Daoy (cell line): ENCODE measurements around the gene TPGS1. TPM values are rescaled to one million over a fixed set of nuclear protein-coding genes. Genes with fewer than 3 reads are reported as not detected.

Experiments used
- DNase-seq: peaks from one replicate; pipeline ENCODE4 v3.0.0-alpha.2; 2015; ENCODE audit warnings: low read depth
- total RNA-seq: library from RNA; depleted of rRNA; stranded (reverse); fragments of >200 nt; shearing (Covaris generic); gene quantifications from 2 replicates; pipeline ENCODE4 v1.2.3, GENCODE V29; 2014

TPGS1 gene
- total RNA-seq, 1 experiment from 2014 or later: 54.9 TPM

DNA sequence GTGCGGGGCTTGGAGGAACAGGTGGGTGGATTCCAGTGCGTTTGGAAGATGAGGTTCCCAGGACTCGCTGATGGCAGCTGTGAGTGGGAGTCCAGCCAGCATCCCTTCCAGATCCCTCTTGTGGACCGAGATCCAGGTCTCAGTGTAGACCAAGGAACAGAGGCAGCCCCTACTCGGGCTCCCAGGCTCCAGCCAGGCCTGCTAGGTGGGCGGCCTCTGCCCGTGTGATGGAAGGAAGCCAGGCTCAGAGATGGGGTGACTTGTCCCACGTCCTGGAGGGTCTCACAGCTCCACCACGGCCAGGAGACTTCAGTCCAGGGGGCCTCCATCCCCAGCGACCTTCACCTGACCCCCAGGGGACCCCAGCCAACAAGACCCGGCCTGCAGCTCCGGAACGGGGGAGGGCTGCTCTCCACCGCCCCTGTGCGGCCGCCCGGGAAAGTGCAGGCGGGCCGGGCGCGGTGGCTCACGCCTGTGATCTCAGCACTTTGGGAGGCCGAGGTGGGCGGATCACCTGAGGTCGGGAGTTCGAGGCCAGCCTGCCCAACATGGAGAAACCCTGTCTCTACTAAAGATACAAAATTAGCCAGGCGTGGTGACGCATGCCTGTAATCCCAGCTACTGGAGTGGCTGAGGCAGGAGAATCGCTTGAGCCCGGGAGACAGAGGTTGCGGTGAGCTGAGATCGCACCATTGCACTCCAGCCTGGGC lies 11.7 kb upstream of the TPGS1 start:
- DNase-seq: peak; percentile 68

DNA sequence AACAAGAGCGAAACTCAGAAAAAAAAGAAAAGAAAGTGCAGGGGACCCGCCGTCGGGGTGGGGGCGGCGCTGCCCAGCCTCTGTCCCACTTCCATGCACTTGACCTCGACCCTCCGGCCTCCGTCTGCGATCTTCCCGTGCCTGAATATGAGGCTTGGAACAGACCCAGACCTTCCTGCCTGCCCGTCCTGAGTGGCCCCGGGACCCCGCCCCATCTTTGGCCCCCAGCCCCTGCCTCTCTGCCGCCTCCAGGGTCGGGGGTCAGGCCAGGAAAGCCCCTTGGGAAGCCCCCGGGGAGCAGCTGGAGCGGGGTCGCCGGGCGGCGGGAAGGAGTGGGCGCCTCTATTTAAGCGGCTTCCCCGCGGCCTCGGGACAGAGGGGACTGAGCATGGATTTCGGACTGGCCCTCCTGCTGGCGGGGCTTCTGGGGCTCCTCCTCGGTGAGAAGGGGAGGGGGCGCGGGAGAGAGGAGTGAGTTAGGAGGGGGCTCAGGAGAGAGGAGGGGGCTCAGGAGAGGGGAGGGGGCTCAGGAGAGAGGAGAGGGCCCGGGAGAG lies 11.1 kb upstream of the TPGS1 start, which contains the start of gene MADCAM1:
Gene MADCAM1 (plus strand): TSS at position 375 of the 554 bp plus-strand sequence. CDS start 14 bp downstream, at position 389.
- DNase-seq: no peak

DNA sequence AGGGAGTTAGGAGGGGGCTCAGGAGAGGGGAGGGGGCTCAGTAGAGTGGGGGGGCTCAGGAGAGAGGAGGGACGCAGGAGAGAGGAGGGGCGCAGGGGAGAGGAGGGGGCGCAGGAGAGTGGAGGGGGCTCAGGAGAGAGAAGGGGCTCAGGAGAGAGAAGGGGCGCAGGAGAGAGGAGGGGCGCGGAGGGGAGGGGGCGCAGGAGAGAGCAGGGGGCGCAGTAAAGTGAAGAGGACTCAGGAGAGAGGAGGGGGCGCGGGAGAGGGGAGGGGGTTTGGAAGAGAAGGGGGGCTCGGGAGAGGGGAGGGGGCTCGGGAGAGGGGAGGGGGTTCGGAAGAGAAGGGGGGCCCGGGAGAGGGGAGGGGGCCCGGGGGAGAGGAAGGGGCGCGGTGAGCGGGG lies 10.3 kb upstream of the TPGS1 start:
- DNase-seq: no peak

DNA sequence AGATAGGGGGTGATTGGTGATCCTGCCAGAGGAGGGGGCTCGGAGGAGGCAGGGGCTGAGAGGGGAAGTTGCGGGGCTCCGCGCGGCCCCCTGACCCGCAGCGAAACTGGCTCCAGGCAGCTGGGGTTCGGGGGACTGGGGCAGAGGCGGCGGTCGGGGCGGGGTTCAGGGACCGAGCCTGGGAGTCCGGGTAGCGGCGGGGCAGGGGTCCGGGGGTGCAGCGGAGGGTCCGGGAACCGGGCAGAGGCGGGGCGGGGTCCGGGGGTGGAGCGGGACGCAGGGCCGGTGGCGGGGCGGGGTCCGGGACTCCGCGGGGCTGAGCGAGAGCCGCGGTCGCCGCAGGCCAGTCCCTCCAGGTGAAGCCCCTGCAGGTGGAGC lies 9.8 kb upstream of the TPGS1 start:
- DNase-seq: no peak

DNA sequence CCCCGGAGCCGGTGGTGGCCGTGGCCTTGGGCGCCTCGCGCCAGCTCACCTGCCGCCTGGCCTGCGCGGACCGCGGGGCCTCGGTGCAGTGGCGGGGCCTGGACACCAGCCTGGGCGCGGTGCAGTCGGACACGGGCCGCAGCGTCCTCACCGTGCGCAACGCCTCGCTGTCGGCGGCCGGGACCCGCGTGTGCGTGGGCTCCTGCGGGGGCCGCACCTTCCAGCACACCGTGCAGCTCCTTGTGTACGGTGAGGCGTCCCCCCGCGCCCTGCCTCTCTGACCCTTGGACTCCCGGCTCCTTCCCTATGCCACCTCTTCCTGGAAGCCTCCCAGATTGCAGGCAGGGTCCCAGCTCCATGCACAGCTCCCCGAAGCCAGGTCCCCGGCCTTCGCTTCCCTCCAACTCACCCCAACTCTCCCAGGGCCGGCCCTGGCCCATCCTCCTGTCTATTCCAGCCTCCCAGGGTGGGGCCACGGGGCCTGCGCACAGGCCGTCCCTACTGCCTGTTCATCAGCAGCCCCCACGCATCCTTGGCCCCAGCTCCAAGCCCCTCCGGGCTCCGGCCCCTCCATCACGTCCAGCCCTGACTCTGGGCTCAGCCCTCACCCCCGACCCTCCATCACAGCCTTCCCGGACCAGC lies 9.3 kb upstream of the TPGS1 start:
- DNase-seq: no peak

DNA sequence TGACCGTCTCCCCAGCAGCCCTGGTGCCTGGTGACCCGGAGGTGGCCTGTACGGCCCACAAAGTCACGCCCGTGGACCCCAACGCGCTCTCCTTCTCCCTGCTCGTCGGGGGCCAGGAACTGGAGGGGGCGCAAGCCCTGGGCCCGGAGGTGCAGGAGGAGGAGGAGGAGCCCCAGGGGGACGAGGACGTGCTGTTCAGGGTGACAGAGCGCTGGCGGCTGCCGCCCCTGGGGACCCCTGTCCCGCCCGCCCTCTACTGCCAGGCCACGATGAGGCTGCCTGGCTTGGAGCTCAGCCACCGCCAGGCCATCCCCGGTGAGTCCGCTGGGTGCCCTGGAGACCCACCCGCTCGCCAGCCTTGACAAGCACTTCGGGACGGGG lies 8.8 kb upstream of the TPGS1 start:
- DNase-seq: no peak

DNA sequence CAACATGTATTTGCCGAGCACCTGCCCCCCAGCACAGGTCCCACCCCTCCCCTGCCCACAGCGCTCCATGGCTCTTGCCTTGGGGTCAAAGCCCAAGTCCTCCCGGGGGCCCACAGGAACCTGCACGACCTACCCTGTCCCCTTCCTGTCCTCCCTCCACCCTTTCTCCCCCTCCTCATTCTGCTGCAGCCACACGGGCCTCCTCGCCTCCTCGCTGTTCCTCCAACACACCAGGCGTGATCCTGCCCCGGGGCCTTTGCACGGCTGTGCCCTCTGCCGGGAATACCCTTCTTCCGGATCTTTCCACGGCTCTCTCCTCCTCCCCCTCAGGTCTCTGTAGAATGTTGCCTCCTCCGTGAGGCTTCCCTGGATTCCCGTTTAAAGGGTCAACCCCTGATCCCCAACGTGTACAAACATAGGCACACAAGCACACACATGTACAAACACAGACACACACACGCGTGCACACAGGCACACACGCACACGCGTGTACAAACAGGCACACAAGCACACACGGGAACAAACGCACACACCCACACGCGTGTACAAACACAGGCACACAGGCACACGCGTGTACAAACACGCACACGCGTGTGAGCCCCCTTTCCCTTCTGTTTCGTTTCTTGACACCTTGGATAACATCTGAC lies 8.2 kb upstream of the TPGS1 start:
- DNase-seq: no peak

DNA sequence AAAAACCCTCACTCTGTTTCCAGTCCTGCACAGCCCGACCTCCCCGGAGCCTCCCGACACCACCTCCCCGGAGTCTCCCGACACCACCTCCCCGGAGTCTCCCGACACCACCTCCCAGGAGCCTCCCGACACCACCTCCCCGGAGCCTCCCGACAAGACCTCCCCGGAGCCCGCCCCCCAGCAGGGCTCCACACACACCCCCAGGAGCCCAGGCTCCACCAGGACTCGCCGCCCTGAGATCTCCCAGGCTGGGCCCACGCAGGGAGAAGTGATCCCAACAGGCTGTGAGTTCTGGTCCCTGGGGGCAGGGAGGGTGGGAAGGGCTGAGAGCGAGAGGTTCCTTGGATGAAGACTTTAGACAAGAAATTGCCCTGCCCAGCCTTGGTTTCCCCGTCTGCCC lies 5.7 kb upstream of the TPGS1 start:
- no peak for DNase-seq

DNA sequence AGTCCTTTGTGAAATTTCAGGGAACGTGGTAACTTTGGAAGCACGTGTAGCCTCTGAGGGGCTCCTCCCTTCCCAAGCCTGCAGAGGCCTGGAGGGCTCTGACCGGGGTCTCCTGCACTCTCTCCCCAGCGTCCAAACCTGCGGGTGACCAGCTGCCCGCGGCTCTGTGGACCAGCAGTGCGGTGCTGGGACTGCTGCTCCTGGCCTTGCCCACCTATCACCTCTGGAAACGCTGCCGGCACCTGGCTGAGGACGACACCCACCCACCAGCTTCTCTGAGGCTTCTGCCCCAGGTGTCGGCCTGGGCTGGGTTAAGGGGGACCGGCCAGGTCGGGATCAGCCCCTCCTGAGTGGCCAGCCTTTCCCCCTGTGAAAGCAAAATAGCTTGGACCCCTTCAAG lies 2.7 kb upstream of the TPGS1 start:
- DNase-seq: no peak

DNA sequence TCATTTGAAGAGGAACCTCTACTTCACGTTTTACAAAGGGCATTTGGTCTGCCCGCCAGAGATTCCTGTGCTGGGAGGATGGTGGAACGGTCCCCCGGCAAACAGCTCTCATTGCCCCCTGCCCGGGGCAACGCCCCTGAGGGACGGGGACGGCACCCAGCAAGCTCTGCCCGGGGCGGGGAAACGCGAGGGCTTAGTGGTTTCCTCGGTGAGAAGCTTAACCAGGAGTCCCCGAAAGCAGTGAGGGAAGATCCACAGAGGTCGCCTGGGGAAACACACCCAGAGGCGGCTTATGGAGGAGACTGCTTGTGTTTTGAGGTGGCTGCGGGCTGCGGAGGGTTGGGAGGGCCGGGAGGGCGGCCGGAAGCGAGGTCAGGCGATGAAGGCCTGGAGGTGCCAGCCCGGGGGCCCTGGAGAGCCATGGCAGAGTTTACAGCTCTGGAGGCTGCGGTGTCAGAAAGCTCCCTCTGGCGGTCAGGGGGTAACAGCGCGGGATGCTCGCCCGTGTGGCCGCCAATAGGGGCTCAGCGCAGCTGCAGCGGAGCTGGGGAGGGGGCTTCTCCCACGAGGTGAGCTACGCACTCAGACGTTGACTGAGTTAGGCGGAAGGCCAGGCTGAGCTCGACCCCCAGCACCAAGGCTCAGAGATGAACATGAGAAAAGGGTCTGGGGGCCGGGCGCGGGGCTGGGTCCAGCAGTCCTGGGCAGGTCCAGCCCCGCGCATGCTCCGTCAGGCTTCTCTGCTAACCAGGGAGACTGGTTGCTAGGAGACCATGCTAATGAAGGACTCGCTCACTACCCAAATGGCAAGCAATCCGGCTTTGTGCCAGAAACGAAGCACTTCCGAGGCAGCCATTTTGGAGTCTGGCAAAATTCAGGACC lies 652 bp upstream of the TPGS1 start:
- peak; percentile 99 for DNase-seq

DNA sequence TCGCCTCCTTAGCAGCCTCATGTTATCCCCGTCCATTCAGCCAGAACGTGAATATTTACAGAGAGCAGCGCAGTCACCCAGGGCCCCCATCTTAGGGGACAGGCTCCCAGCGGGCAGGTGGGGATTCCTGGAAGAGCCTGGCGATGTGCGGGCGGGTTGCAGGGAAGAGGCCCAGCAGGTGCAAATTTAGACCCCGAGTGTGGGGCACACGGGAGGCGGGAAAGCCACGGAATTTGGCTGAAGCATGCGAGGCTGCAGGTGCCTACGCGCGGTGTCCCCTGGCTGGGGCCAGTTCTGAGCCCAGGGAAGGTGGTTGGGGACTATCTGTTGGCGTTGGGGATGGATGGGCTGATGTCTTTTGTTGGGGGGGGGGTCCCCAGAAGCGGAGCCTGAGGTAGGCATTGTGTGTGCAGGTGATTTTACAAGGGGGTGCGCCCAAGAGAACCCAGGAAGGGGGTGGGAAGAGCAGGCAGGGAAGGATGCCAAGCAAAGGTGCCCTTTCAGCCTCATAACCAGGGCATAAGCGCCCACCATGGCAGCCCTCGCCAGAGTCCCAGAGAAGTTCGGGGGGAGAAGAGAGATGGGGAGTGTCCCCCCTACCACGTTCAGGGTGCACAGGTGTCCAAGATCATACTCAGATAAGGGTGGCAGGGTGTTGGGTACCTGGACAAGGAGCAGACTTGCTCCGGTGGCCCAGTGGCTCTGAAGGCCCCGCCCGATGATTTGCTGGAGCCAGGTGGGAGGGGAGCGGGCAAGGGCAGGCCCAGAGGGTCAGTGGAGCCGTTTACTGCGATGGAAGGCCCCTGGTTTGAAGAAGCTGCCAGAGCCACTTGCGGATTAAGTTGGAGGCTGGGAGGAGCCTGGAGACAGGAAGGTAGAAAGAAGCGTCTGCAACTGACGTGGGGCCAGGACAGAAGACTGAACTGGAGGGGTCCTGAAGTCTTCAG lies 1.2 kb downstream of the TPGS1 start:
- no peak for DNase-seq

DNA sequence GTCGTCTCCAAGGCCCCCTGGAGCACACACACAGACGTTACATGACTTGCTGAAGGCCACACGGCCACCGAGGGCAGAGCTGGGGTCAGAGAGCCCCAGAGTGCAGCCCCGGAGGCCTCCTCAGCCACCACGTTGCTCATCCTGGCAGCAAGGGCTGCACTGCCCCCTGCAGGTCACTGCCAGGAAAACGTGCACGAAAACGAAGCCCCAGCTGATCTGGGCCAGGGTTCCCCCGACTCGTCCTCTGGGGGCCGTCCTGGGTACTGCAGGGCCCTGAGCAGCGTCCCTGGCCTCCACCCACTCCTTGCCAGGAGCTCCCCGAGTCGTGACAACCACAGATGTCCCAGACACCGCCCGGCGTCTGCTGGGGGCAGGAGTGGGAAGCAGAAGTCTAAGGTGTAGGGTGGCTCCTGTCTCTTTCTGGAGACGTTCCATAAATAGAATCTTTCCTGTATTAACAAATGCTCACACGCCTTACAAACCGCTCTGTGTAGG lies 3.4 kb downstream of the TPGS1 start:
- peak; percentile 93 for DNase-seq

DNA sequence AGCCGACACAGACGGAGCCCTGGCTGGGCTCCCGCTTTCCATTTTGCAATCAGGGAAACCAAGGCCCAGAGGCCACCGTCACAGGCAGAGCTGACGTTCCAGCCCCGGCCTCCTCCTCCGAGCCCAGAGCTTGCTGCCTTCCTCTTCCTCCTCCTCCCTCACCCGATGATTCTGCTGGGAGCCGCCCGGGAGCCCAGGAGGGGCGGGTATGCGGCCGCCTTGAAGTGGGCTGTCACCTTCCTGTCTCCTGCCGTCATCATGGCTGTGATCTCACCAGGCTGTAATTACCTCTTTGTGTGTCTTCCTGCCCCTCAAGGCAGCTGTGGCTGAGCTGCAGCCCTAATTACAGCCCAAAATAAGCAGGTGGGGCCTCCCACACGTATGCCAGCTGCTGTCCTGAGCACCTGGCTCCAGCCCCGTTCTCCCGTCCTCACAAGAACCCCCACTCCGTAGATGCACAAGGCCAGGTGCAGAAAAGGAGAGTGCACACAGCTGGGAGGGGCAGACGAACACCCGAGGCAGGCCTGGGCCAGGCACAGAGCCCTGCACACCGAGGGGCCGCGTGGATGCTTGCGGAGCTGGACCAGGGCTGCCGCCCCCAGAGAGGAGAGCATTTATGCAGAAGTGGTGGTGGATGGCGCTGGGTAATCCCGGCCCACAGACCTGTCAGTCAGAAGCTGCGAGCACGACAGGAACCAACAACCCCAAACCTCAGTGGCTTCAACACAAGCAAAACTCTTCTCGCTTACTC lies 4.0 kb downstream of the TPGS1 start:
- DNase-seq: peak; percentile 89

DNA sequence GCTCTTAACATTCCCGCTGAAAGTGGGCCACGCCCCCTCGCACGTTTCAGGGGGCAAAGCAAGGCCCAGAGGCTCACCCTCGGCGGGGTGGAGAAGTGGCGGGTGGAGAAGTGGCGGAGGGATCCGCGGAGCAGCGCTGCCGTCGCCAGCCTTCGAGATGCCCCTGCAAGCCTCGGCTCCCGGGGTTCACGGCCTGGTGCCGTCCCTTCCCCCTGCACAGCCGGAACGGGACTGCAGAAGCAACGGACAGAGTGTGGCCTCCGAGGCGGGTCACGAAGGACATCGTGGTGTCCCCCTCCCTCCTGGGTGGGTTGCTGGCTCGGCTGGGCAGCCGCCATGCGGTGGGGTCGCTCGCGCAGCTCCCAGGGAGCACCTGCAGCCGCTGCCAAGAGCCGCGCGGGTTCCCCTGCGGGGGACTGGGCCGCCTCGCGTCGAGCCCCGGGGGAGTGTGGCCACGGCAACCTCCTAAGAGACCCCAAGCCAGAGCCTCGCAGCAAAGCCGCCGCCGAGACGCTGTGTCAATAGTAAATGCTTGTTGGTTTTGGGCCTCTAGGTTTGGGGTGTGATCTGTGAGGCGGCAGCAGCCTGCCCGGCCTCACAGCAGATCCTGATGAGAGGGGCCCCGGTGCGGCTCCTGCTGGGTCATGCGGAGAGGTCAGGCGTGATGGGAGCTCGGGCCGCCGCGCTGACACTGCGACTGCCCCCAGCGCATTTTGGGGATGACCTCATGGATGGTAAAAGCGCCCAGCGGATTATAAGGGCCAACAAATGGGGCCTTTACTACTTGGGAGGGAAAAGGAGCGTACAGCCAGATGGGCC lies 5.5 kb downstream of the TPGS1 start:
- no peak for DNase-seq

DNA sequence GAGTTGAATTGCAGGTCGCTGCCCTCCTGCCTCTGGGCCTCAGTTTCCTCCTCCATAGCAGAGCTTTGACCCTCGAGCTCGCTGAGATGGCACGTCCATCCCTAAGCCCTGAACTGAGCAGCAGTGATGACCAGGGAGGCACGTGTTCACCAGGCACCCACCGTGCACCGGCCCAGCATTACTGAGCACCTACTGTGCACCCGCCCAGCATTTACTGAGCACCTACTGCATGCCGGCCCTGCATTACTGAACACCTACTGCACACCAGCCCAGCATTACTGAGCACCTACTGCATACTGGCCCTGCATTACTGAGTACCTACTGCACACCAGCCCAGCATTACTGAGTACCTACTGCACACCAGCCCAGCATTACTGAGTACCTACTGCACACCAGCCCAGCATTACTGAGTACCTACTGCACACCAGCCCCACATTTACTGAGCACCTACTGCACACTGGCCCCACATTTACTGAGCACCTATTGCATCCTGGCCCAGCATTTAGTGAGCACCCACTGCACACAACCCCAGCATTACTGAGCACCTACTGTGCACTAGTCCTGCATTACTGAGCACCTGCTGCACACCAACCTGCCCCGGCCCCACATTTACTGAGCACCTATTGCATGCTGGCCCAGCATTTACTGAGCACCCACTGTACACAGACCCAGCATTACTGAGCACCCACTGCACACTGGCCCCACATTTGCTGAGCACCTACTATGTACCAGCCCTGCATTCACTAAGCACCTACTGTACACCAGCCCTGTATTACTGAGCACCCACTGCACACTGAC lies 6.3 kb downstream of the TPGS1 start:
- no peak for DNase-seq

DNA sequence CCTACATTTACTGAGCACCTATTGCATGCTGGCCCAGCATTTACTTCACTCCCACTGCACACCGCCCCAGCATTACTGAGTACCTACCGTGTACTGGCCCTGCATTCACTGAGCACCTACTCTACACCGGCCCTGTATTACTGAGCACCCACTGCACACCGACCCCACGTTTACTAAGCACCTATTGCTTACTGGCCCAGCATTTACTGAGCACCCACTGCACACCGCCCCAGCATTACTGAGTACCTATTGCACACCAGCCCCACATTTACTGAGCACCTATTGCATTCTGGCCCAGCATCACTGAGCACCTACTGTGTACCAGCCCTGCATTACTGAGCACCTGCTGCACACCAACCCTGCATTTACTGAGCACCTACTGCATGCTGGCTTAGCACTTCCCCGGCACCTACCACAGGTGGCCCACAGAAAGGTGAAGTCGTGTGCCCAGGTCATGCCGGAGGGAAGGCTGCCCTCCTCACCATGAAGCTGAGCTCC lies 6.9 kb downstream of the TPGS1 start:
- DNase-seq: no peak

DNA sequence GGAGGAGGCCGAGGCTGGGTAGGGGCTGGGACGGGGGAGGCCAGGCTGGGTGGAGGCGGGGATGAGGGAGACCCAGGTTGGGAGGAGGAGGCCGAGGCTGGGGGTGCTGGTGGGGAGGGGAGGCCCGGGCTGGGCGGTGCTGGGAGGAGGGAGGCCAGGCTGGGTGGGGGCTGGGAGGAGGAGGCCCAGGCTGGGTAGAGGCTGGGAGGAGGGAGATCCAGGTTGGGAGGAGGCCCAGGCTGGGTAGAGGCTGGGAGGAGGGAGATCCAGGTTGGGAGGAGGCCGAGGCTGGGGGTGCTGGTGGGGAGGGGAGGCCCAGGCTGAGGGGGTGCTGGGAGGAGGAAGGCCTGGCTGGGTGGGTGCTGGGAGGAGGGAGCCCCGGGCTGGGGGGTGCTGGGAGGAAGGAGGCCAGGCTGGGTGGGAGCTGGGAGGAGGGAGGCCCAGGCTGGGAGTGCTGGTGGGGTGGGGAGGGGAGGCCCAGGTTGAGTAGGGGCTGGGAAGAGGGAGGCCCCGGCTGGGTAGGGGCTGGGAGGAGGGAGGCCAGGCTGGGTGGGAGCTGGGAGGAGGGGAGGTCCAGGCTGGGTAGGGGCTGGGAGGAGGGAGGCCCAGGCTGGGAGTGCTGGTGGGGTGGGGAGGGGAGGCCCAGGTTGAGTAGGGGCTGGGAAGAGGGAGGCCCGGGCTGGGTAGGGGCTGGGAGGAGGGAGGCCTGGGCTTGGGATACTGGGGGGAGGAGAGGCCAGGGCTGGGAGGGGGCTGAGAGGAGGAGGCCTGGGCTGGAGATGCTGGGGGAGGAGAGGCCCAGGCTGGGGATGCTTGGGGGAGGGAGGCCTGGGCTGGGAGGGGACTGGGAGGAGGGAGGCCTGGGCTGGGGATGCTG lies 10.7 kb downstream of the TPGS1 start:
- DNase-seq: no peak
